SH-SY5Y (cell line): Measurements from ENCODE around the gene SBF1.

Experiments used
- GATA2 ChIP-seq: IDR thresholded peaks from 2 replicates; pipeline ENCODE4 v1.6.1; 2011; ENCODE audit warnings: mild to moderate bottlenecking, low read depth, low read length
- GATA3 ChIP-seq: IDR thresholded peaks from 2 replicates; pipeline ENCODE4 v1.6.1; 2011; ENCODE audit warnings: low read depth, mild to moderate bottlenecking, low read length, moderate library complexity

GRCh38 chr22:50460938-50461337 lies 13.9 kb downstream of the SBF1 start:
- TF ChIP-seq GATA2 (no peak), GATA3 (no peak)
